Measurements from ENCODE around the gene SUN2. TPM values are rescaled to one million over a fixed set of nuclear protein-coding genes. Genes with fewer than 3 reads are reported as not detected.

Gene SUN2
- total and polyA plus RNA-seq, 2 of the 8 experiments (the other 6 are each of a cell fraction or from before 2014, with no cell fraction given) = 5.1 to 10.5 TPM

DNA sequence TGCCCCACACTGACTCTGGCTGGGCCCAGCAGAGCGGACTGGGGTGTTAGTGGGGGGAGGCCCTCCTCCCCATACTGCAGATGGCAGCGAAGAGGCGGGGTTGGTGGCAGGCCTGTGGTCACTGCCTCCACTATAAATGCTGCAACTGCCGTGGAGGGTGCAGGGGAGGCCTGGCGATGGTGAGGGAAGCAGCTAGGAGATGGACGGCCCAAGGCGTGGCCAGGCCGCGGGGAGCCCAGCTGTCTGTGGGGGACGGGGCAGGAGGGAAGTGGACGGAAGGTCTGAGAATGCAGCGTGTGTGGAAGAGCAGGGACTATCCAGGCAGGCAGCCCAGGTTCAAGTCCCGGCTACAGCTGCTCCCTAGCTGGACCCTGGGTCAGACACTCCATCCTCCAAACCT, 19.9 kb upstream of the SUN2 start (continued):
- no peak for TF ChIP-seq CEBPB (IDR thresholded peaks at IDR 0.05; ENCODE audit: low read depth, low read length)
